Activated effector memory CD4-positive, alpha-beta T cell treated with anti-CD3 and anti-CD28 coated beads, Interleukin-2, amount 50 U/mL, for 16 hours (primary cell): ENCODE data around the gene ASPSCR1.
"Not testable (repeated sequence)": the region's sequence is repeated elsewhere in the genome, so short reads cannot be mapped to it uniquely, and the experiment has no call there.

ENCODE experiments used
- DNase-seq: peaks from one replicate; pipeline ENCODE4 v3.0.0-alpha.2; 2020

Gene ASPSCR1

DNA sequence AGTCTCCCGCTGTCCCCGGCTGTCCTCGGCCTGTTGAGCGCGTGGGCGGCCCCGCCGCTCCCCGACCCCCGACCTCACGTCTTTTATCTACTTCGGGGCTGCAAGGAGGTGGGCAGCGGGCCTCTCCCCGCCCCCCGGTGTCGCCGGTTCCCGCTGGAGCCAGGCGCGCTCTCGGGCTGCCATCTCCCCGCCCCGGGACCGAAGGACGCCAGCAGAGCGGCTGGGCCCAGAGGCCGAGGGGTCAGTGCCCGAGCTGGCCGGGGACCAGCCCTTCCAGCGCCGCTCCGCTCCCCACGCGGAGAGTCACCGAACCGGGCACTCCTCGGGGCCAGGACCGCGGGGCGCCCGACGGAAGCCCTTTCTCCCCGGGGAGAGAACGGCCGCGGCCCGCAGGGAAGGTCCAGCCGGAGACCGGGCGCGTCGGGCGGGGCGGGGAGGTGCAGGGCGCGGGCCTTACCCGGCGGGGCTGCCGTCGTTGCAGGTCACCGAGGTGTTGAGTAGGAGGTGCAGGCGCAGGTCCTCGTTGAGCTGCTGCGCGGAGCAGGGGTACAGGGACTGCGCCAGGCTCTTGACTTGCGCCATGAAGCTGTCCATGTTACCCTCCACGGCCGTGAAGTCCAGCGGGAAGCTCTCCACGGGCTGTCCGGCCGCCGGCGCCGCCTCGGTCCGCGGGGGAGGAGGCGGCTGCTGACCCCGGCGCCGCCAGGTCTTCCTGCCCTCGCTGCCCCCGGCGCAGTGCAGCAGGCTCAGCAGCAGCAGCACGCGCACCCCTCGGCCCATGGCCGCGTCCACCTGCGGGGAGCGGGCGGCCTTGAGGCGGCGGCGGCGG, 17.1 kb upstream of the ASPSCR1 start:
- DNase-seq = no peak

DNA sequence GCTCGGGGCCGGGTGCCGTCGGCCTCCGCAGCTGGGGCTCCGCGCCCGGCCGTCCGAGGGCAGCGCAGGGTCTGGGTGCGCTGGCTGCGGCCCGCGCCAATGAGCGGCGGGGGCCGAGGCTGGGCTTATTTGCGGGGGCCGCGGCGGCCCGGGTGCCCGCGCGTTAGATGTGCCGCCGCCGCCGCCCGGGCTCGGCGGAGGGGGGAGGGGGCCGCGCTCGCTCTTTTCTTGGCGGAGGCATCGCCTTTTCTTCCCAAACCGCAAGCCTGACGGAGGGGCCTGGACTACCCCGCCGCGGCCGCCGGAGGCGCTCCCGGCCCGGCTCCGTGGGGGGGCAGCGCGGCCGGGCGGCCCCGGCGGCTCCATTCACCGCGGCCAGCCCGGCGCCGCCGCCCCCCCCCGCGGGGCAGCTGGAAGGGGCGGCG, 16.3 kb upstream of the ASPSCR1 start, which contains the start of gene NOTUM:
TSS of gene NOTUM (minus strand) at position 101 of the 425 bp plus-strand sequence. CDS start 278 bp downstream, outside the sequence.
- DNase-seq = no peak

DNA sequence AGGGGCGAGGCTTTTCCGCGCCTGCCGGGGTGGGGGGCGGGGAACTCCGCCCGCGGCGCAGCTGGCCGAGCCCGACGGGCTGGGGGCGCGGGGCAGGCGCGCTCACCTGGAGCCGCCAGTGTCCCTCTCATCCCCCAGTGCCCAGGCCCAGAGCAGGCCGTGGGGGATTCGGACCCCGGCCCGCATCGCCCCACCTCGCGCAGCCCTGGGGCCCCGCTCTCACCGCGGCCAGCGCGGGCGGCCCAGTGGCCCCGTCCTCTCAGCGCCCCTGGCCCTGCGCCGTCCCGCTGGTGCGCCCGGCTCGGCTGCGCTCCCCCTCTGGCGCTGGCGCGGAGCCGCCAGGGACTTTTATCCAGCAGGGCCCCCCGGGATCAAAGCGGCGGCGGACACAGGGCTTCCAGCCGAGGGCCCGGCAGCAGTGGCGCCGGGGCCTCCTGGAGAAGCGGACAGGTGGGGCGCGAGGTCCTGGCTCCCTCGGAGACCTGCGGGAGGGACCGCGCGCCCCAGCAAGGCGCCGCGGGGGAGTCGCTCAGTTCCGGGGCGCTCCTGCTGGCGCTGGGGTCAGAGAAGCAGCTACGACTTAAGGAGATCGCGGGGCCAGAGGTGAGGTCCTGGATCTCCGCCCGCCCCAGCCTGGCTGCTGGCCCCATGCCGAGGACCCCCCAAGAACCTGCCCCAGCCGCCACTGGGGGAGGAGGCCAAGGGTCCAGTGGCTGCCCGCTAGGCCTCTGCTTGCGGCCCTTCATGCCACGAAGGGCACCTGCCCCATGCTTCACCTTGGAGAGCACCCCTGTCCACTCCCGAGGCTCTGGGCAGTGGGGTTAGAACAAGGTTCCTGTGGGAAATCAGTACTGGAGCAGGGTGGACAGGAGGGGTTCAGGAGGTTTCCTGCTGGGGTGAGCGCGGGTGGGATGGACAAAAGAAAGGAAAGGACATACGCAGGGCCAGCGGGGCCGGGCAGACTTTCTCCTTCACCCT, 15.6 kb upstream of the ASPSCR1 start:
- DNase-seq = no peak

DNA sequence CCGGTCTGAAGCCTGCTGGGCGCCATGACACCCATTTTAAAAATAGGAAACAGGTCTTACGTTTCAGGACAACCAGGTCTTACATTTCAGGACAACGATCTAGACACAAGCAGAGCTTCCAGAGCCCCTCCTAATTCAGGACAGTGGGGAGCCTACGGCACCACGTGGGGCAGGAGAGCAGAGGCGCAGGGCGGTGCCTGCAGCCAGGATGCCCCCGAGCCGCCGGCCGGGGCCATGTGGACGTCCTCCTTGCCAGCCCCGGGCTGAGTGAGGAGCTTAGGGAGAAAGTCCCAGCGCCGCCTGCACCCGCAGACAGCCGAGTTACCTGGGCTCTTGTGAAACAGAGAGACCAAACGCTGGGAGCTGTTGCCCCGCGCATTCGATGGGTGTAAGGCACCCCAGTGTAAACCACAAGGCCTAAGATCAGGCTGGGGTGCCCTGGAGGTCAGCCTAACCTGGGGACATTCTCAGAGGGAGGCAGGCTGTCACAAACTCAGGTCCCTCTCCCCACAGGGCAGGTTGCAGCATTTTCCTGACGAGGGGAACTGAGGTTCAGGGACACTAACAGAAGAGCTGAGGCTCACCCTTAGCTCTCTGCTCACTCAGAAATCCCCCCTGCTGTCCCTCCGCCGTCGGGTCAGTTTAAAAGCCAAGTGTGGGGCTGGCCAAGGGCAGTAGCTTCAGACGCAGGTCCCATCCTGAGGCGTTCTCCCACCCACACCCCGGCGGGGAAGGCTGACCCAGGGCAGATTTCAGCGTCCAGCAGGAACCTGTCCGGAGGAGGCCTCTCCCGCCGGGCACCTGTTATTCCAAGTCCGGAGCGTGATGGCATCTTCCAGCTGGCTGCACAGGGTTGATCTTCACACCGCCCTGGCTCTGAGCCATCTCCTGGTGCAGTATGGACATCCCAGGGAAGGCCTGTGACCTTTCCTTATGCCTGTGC, 14.7 kb upstream of the ASPSCR1 start:
- no peak for DNase-seq

DNA sequence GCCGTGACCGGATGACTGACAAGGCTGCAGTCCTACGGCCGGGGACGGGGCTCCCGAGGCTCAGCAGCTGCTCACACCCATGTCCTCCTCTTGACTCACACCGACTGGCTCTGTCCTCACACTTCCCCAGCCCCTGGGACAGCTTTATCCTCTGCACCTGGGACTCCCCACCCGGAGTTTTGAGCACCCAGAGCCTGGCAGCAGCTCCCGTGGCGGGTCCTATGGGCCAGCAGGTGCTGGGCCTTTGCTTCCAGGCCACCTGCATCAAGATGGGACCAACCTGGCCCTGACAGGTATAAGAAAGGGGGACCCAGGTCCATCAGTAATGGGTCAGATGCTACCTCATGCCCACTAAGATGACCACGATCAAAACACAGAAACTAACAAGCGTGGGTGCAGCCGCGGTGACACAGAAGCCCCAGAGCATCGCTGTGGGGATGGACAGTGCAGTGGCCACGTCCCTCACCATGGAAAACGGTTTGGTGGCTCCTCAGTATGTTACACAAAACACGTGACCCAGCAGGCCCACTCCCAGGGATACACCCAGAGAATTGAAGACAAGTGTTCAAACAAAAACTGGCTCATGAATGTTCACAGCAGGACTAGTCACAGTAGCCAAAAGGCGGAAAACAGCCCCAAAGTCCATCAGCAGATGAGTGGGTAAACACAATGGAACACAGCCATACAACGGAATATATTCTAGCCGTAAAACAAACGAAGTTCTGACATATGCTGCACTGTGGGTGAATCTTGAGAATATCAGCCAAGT, 13.2 kb upstream of the ASPSCR1 start:
- no peak for DNase-seq

DNA sequence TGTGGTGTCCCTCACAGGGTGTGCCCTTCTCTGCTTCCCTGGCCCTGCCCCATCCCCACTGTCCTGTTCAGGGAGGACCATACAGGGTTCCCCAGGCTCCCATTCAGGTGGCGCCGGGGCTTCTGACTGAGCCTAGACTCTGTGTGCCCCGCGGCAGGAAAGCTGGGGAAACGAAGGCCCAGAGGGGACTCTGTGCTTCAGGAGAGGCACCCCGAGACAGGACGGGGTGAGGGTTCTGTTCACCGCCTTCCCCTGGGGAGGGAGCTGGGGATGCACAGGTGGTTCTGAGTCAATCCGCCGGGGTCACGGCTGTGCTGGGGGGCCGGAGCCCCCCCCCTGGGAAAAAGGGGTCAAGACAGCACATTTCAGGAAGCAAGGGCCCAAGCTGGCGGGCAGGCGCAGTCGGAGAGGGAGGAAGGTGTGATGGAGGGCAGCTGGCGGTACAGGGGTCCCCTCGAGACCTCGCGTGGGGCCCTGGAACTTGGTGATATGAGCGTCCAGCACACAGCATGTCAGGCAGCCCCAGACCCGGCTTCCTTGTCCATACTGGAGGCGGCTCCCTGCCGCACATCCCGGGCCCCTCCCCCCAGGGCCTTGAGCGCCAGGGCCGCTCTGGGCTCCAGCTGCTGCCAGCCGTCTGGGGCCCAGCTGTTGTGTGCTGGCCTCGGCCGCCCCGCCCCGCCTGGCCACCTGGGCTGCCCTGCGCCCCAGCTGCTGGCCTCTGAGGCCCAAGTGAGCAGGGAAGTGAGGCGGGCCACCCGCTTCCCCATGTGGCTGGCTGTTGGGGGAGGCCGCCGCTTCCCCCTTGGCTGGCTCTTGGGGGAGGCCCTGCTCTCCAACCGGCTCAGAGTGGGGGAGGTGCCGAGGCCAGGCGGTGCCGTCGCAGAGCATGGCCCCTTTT, 10.8 kb upstream of the ASPSCR1 start:
- no peak for DNase-seq

DNA sequence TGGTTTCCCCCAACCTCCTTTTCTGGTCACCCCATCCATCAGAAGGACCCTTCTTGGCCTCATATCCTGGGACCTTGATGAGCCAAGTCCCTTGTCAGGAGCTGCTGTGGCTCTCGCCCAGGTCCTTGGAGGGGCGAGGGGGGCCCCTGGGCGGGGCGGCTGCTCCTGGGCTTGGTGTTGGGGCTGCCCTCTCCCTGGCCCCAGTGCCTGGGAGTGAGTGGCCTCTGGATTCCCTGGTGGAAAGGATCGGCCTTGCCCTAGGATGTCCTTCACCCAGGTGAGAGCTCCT, 10.2 kb upstream of the ASPSCR1 start:
- DNase-seq = no peak

DNA sequence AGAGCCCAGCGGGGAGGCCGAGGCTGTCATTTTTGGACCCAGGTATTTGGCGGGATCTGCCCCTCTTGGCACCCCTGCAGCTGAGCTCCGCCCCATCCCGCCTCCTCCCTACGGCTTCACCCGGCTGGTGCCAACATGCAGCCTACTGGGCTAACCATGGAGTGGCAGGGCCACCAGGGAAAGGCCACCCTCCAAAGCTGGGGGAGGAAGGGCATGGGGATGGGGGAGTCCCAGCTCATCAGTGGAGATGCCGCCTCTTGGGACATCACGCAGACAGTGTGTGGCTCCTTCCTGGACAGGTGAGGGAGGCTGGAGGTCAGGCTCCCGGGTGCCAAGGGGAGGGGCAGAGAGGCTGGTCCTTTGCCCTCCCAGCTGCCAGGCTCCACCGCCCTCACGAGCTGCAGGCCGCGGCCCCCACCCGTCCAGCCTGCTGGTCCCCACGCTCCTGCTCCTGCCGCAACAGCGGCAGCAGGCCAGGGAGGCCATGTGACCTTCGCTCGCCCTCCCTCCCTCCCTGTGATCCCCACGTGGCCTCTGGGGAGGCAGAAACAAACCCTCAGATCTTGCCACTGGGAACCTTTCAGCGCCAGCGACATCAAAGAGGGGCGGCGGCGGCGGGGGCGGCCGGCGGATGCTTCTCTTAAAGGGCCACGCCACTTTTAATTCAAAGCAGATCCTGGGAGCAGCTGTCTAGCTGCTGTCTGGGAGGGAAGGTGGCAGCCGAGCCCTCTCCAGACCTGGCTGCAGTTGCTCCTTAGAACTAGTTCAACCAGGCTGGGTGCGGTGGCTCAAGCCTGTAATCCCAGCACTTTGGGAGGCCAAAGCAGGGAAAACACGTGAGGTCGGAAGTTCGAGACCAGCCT, 9.7 kb upstream of the ASPSCR1 start:
- peak; percentile 95 for DNase-seq

DNA sequence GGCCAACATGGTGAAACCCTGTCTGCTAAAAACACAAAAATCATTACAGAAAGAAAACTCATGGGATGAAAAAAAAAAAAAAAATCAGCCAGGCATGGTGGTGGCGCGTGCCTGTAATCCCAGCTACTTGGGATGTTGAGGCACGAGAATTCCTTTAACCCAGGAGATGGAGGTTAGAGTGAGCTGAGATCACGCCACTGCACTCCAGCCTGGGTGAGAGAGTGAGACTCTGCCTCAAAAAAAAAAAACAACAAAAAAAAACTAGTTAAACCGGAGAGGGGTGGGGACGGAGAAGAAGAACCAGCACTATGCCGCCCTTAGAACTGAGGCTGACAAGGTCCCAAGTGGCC, 9.1 kb upstream of the ASPSCR1 start:
- no peak for DNase-seq

DNA sequence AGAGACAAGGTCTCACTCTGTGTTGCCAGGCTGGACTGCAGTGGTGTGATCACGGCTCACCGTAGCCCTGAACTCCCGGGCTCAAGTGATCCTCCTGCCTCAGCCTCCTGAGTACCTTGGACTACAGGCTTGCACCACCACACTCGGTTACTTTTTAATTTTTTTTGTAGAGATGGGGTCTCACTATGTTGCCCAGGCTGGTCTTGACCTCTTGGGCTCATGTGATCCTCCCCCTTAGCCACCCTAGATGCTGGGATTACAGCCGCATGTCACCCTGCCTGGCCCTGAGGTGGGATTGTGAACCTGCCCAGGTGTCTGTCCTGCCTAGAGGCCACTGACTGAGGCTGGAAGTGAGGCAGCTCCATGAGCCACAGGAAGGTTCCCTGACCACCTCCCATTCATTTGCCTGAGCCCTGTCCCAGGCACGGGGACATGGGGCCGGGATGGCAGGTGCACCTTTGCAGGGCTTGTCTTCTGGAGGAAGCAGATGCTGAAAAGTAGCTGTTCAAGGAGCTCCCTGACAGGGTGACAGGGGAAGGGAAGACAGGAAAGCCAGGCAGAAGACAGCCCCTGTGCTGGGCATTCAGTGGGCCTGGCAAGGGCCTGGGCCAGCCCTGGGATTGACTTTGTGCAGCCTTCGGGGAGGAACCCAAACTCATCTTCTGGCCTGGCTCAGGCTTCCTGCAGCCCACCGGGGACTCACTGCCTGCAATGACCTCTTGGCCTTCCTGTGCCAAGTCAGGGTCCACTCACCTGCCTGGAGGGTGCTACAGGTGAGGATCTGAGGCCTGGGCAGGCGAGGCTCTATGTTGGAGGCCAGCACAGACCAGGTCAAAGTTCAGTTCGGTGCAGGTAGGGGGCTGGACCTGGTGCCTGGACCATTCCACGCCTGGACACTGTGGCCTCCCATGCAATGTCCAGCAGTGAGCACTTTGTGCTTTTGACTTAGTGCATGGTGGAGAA, 8.3 kb upstream of the ASPSCR1 start:
- DNase-seq = no peak

DNA sequence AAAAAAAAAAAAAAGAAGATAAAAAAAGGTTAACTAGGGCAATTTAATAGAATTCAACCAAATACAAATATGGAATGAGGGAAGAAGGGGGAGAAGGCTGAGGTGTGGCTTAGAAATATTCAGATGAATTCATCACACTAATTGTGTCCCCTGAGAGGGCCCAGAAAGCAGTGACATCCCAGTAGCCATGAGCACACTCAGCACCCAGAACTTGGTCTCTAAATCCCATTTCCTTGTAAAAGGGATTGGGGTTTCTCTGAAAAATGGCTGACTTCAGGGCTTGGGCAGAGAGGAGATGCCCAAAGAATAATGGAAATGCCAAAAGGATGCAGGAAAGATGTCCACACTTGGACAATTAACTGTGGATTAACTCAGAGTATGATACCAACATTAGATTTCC, 4.0 kb upstream of the ASPSCR1 start:
- no peak for DNase-seq

DNA sequence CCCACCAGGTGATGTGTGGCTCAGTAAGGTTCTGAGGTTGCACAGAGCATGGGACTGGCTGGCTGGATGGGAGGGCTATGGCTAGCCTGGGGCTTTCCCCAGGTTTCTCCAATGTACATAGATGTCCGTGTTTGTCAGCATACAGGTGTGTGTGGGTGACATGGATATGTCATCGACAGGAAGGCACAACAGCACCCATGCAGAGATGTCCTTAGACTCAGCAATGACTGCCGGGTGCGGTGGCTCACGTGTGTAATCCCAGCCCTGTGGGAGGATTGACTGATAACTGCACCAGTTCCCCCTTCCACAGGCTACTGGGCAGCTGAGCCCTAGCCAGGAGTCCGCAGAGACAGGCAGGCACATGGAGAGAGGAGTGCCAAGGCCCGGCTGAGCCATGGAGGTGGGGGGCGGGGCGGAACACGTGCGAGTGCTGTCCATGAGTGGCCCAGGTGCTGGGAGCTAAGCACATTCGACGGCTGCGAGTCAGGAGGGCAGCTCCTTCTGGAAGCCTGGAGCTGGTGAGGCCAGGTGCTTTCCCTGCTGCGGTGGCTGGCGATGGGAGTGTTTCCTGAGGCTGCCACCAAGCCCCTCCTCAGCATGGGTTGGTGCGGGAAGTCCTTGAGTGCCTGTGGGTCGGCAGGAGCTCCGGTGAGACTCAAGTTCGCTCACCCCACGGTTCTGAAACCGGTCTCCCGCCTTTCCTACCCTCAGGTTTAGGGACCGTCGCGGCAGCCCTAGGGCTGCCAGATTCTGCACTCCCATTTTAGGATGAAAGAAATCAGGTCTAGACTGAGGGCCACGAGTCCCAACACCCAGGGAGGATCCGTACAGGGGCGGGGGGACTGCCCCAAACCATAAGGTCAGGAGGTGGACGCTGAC, 858 bp upstream of the ASPSCR1 start:
- DNase-seq = peak; percentile 75

DNA sequence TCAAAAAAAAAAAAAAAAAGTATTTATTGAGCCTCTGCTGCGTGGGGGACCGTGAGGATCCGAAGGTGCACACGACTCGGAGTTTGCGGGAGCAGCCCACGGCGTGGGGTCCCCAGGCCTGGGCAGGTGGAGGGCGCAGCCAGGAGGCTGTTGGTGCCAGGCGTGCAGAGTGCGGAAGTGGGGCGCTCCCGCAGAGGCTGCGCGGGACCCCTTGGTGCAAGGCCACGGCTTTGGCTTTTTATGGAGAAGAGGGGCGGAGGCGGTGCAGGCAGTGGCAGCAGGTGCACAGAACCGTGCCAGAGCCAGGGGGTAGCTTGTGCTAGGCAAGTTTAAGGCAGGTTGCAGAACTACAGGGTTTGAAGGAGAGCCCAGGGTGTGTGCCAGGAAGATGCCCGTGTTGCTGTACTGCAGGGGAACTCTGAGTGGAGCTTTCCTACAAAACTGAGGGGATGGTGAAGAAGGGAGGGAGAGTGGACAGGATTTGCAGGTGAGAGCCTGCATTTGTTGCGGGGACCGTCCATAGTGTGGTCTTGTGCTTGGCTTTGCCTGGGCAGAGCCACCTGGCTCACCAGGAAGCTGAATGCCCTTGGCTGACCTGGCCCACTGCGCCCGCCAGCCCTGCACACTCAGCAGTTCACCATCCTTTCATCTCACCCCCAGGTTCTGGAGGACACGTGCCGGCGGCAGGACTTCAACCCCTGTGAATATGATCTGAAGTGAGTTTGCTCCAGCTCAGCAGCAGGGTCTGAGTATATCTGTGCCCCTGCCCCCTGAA, 1.3 kb downstream of the ASPSCR1 start:
- DNase-seq = no peak

DNA sequence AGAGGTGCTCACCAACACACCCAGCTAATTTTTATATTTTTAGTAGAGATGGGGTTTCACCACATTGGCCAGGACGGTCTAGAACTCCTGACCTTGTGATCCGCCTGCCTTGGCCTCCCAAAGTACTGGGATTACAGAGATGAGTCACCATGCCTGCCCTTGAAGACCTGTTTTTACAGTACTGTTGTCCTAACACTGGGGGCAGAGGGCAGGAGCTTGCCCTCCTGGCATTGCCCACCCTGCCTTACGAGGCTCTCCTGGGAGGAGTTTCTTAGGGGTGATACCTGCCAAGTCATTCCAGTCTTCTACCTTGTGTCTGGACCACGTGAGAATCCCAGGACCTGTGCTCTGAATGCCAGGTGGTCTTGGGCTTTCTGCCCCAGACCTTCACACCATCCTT, 2.7 kb downstream of the ASPSCR1 start:
- no peak for DNase-seq

DNA sequence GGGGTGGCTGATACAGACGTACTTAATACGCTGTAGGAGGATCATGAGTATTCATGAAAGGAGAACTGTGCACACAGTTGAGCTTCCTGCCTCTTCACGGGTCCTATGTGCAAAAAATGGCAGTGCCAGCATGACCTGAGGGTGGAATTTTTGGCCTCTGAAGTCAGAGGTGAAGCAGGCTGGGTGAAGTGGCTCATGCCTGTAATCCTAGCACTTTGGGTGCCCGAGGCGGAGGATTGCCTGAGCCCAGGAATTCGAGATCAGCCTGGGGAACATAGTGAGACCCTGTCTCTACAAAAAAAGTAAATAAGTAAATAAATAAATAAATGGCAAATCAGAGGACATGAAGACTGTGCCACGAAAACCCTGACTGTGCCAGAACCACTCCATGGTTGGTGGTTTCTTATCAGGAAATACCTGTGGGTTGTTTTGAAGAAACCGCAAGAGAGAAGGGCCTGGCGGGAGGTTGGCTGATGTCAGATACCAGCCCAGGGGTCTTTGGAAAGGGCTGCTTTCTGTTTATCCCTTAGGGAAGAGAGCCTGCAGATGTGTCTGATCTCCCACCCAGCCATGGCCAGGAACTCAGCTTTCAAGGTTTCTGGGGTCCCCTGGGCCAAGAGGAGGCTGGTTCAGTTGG, 3.4 kb downstream of the ASPSCR1 start:
- DNase-seq = no peak

DNA sequence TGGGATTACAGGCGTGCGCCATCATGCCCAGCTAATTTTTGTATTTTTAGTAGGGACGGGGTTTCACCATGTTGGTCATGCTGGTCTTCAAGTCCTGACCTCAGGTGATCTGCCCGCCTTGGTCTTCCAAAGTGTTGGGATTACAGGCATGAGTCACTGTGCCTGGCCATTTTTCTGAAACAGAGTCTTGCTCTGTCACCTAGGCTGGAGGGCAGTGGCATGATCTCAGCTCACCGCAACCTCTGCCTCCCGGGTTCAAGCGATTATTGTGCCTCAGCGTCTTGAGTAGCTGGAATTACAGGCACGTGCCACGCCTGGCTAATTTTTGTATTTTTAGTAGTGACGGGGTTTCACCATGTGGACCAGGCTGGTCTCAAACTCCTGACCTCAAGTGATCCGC, 4.1 kb downstream of the ASPSCR1 start:
- DNase-seq = not testable (repeated sequence)
